SJCRH30 (cell line): ENCODE measurements around the gene RNU2-63P. TPM values are rescaled to one million over a fixed set of nuclear protein-coding genes. Genes with fewer than 3 reads are reported as not detected.

Experiments used
- DNase-seq, 2 experiments: peaks; one replicate each; pipeline ENCODE4 v3.0.0-alpha.2; 2015 to 2020
- H3K27ac ChIP-seq: fragments of 250-450 bp; sonication (Bioruptor Pico); 2 replicates; pipeline ENCODE4 v1.5.1; 2020; ENCODE audit warnings: mild to moderate bottlenecking, moderate library complexity
- H3K27me3 ChIP-seq: fragments of 250-450 bp; sonication (Bioruptor Pico); 2 replicates; pipeline ENCODE4 v1.5.1; 2020; ENCODE audit warnings: mild to moderate bottlenecking, moderate library complexity
- H3K36me3 ChIP-seq: fragments of 250-450 bp; sonication (Bioruptor Pico); 2 replicates; pipeline ENCODE4 v1.5.1; 2020; ENCODE audit warnings: mild to moderate bottlenecking, moderate library complexity
- H3K4me1 ChIP-seq: fragments of 250-450 bp; sonication (Bioruptor Pico); 2 replicates; pipeline ENCODE4 v1.5.1; 2020; ENCODE audit warnings: mild to moderate bottlenecking, moderate library complexity
- H3K4me3 ChIP-seq: fragments of 250-450 bp; sonication (Bioruptor Pico); 2 replicates; pipeline ENCODE4 v1.5.1; 2020; ENCODE audit warnings: mild to moderate bottlenecking, moderate library complexity
- H3K9me3 ChIP-seq: fragments of 250-450 bp; sonication (Bioruptor Pico); replicated peaks from 2 replicates; pipeline ENCODE4 v1.5.1; 2020; ENCODE audit warnings: mild to moderate bottlenecking, moderate library complexity
- total RNA-seq: library from RNA; depleted of rRNA; stranded (reverse); fragments of >200 nt; shearing (Covaris generic); gene quantifications from 2 replicates; pipeline ENCODE4 v1.2.3, GENCODE V29; 2014; rRNA removed

RNU2-63P gene
- total RNA-seq: not detected in 2 replicates

DNA sequence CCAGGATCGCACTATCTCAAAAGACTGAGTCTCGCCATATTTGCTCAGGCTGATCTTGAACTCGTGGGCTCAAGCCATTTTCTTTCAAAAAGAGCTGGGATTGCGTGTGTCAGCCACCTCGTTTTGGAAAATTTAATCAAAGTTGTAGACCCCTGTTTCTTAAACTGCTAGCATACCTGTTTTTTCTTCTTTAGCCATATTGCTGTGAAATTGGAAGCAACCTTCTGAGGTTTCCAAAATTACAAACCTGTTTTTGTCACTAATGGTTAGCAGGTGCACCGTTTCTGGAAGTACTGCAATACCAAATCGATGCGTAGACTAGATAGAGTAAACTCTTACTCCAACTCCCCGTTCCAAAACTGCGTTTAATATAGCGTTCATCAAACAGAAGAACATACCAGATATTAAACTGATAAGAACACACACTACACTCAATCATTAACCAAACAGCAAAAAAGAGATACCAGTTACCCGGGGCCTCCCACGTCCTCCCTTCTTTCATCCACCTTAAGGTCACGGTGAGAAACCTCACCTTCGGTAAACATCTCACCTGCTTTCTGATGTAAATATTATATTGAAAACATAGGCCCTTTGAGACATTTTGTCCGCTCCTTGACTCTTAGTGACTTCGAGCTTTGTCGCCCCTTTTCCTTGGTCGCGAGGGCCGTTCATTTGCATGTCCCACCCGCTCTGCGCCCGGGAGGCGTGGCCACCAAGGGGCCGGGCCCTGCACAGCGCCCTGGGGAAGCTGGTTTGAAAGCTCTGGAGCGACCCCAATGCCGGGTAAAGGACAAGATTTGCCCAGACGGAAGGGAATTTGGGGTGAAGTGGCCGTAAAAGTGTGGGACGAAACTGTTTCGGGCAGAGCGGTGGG is at the start of gene RNU2-63P:
RNU2-63P (minus strand) TSS at position 462 of the 874 bp plus-strand sequence.
- Histone ChIP-seq H3K4me1 (no peaks in the 10 kb centered on the region), H3K9me3 (no peaks in the 10 kb centered on the region), H3K4me3 (no peak within 1 kb of the TSS), H3K36me3 (no peaks in the 10 kb centered on the region), H3K27me3 (no peaks in the 10 kb centered on the region), H3K27ac (no peak within 1 kb of the TSS)
- no peak for DNase-seq

DNA sequence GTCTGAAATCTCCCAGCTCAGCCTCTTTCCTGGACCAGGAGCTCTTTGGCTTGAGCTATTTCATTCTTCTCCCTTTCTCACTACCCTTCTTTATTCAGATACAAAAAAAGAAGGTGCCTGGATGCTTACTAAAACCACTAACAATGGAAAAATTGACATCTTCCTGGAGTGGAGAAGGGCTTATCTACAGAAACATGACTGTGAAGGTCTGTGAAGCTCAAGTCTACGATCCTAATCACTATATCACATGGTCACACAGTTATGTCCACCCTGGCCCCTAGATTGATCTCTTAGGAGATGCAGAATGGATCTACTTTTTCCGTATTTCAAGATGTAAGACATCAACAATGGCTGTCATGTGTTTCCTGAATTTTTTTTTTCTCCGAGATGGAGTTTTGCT is 44.9 kb upstream of the RNU2-63P start:
- peaks cover 2% of the 10 kb centered on the region; the same call in 1 of the 2 replicates for H3K36me3 ChIP-seq
- no peak overlapping the region for H3K4me3 ChIP-seq
- no peaks in the 10 kb centered on the region for H3K9me3 ChIP-seq
- H3K4me1 ChIP-seq: 0 out of 2 replicates have a peak, but pooled peaks cover 3% of the 10 kb centered on the region
- no peak overlapping the region for H3K27ac ChIP-seq
- DNase-seq: no peak
- no peaks in the 10 kb centered on the region for H3K27me3 ChIP-seq

DNA sequence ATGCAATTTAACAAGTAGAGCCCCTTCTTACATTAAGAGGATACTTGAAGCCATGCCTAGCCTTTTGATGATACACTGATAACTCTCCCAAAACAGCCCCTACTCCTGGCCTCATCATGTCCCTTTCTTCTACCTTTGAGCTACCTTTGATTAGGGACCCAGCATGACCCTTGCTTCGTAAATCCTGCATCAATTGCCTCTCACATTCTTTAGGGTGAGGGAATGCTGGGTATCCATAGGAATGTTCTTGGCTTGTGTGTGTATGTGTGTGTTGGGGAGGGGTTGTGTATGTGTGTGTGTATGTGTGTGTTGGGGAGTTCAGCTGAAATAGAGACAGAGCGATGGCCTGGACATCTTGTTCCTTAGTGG is 44.5 kb upstream of the RNU2-63P start:
- Histone ChIP-seq H3K27ac (no peak overlapping the region), H3K4me3 (no peak overlapping the region), H3K4me1 (0 out of 2 replicates have a peak, but pooled peaks cover 3% of the 10 kb centered on the region), H3K9me3 (no peaks in the 10 kb centered on the region), H3K36me3 (peaks cover 2% of the 10 kb centered on the region; the same call in 1 of the 2 replicates), H3K27me3 (no peaks in the 10 kb centered on the region)
- DNase-seq: no peak

GRCh38 chr2:88059979-88060906 is 43.9 kb upstream of the RNU2-63P start:
- Histone ChIP-seq H3K27ac (no peak overlapping the region), H3K4me3 (no peak overlapping the region), H3K36me3 (peaks cover 2% of the 10 kb centered on the region; the same call in 1 of the 2 replicates), H3K4me1 (0 out of 2 replicates have a peak, but pooled peaks cover 3% of the 10 kb centered on the region), H3K9me3 (no peaks in the 10 kb centered on the region), H3K27me3 (no peaks in the 10 kb centered on the region)
- peak in 1 of 2 experiments; percentile 70 for DNase-seq

- Histone ChIP-seq H3K9me3 (no peaks in the 10 kb centered on the region), H3K27me3 (no peaks in the 10 kb centered on the region), H3K36me3 (peaks cover 7% of the 10 kb centered on the region), H3K4me1 (peaks cover 6% of the 10 kb centered on the region; the same call in 1 of the 2 replicates), H3K27ac (no peak overlapping the region), H3K4me3 (no peak overlapping the region)
- no peak for DNase-seq
Observed at GRCh38 chr2:88058191-88058590, 41.8 kb upstream of the RNU2-63P start.

DNA sequence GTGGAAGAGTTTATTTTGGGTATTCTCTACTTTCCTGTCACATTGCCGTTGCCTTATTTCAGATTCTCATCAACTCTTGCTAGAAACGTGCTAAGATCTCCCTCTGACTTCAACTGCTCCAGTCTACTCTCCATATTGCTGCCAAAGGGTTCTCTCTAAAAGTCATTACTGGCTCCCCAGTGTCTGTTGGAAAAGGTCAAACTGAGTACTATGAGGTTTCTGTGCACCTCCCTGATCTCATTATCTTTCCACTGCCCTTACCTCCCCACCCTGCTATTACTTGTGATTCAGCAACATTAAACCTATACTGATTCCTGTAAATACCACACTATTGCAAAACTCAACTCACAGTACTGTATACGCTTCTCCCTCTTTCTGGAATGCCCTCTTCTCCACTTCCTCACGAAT is 41.1 kb upstream of the RNU2-63P start:
- Histone ChIP-seq H3K27me3 (no peaks in the 10 kb centered on the region), H3K4me3 (no peak overlapping the region), H3K9me3 (no peaks in the 10 kb centered on the region), H3K27ac (no peak overlapping the region), H3K36me3 (peaks cover 8% of the 10 kb centered on the region), H3K4me1 (peaks cover 6% of the 10 kb centered on the region; the same call in 1 of the 2 replicates)
- DNase-seq: no peak

- Histone ChIP-seq H3K9me3 (no peaks in the 10 kb centered on the region), H3K4me1 (peaks cover 6% of the 10 kb centered on the region; the same call in 1 of the 2 replicates), H3K36me3 (peaks cover 6% of the 10 kb centered on the region), H3K27ac (peak within 1 kb of the TSS; percentile 94), H3K27me3 (no peaks in the 10 kb centered on the region), H3K4me3 (peak within 1 kb of the TSS; percentile 91)
- peak; percentile 96 to 98 for DNase-seq
Observed at GRCh38 chr2:88055371-88056128, 39.2 kb upstream of the RNU2-63P start, which contains the start of gene KRCC1. Gene KRCC1 (minus strand): TSS chr2:88055783. CDS start chr2:88028563, 27,220 bp downstream.

DNA sequence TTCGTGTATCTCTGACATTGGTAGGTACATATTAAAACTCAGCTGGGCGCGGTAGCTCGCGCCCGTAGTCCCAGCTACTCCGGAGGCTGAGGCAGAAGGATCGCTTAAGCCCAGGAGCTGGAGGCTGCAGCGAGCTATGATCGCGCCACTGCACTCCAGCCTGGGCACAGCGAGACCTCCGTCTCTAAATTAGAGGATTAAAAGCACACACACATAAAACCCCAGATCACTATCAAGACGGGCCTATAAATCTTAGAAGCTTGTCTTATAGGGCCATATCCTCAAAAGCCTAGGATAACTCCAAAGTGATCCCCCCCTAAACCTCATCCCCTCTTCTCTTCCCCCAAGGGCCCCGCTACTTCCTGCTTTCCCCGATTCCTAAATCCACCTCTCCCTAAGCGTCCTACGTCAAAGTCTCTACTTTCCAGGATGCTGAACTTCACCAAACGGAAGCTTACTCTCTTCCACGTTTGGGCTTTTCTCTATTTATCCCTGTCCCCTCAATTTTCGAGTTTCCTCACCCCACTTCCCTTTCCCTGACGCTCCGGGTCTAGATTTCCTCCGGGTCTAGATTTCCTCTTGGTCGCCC is 38.5 kb upstream of the RNU2-63P start:
- Histone ChIP-seq H3K4me1 (peaks cover 3% of the 10 kb centered on the region; the same call in 1 of the 2 replicates), H3K4me3 (peak overlapping the region; percentile 91), H3K36me3 (peaks cover 6% of the 10 kb centered on the region; the same call in 1 of the 2 replicates), H3K27ac (peak overlapping the region; percentile 94), H3K9me3 (no peaks in the 10 kb centered on the region), H3K27me3 (no peaks in the 10 kb centered on the region)
- peak; percentile 43 to 71 for DNase-seq

DNA sequence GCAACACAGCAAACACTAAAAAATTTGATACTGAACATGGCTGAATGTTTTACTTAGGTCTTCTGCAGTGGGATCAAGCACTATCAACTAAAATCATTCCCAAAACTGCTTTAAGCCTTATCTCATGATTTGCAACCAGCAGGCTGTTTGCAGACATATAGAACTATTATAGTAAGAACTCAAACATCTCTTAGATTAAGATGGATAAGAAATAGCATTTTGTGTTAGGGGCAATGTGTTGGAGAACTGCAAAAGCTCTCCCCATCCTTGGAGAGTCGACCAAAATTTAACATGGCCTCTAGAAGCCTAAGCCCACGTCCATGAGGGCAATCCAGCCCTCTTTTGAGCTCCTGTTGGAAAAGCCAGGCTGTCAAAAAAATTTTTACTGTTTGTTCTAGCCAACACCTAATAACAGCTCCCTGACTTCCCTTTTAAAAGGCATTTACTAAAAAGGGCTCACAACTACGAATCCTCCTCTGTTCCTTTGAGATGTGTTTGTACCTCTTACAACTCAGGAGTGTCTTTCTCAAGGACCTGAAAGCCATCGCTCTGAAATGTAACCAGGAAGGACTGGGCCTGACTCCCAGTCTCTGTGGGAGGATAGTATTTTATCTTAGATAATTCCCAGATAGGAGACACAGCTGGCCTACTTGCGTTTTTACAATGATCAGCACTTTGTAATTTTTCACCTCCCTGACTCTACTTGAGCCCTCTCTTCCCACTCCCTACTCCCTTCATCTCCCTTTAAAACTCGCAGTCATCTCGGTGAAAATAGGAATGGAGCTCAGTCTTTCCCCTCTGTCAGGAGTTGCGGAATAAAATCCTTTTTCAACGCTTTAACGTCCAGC is 37.8 kb upstream of the RNU2-63P start:
- H3K27ac ChIP-seq: no peak overlapping the region; the same call in 1 of the 2 replicates
- no peaks in the 10 kb centered on the region for H3K27me3 ChIP-seq
- H3K4me3 ChIP-seq: peak overlapping the region; percentile 91
- peaks cover 6% of the 10 kb centered on the region; the same call in 1 of the 2 replicates for H3K36me3 ChIP-seq
- H3K4me1 ChIP-seq: peaks cover 3% of the 10 kb centered on the region; the same call in 1 of the 2 replicates
- DNase-seq: no peak
- no peaks in the 10 kb centered on the region for H3K9me3 ChIP-seq

DNA sequence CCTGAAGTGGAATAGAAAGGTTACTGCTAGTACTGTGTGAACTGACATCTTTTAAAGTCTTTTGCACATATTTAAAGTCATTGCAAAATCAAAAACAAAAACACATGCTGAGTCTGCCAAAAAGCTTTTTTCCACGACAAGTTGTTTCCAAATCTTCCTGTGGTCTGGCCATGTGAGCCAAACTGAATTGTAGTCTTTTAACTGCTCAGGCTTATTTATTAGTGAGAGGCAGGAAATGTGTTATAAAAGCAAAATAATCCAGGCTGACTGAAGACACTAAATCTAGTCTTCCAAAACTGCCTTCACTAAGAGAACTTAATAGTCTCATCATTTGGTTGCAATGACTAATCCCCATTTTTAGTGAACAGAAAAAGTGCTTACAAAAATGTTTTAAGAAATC is 36.9 kb upstream of the RNU2-63P start:
- H3K4me3 ChIP-seq: no peak overlapping the region
- no peaks in the 10 kb centered on the region for H3K27me3 ChIP-seq
- H3K4me1 ChIP-seq: peaks cover 3% of the 10 kb centered on the region; the same call in 1 of the 2 replicates
- H3K27ac ChIP-seq: no peak overlapping the region
- no peak for DNase-seq
- H3K36me3 ChIP-seq: peaks cover 6% of the 10 kb centered on the region; the same call in 1 of the 2 replicates
- no peaks in the 10 kb centered on the region for H3K9me3 ChIP-seq

GRCh38 chr2:88051792-88052191 is 35.4 kb upstream of the RNU2-63P start:
- no peak overlapping the region for H3K27ac ChIP-seq
- no peak overlapping the region for H3K4me3 ChIP-seq
- peaks cover 3% of the 10 kb centered on the region; the same call in 1 of the 2 replicates for H3K4me1 ChIP-seq
- H3K9me3 ChIP-seq: no peaks in the 10 kb centered on the region
- no peaks in the 10 kb centered on the region for H3K27me3 ChIP-seq
- no peak for DNase-seq
- peaks cover 6% of the 10 kb centered on the region; the same call in 1 of the 2 replicates for H3K36me3 ChIP-seq

DNA sequence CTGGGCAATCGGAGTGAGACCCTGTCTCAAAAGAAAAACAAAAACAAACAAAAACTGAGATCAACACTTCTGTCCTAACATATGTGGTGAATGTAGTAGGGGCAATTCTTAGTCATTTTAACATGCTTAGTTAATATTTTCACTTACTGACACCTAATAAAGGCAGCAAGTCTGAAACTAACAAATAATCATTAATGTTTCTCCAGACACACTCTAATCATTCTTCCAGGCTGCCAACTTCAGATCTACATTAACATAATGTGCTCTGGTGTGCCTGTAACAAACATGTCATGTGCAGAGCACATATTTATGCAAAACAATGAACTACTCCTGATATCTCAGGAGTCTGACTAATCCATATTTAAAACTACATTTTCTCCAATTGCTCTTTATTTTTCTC is 33.3 kb upstream of the RNU2-63P start:
- Histone ChIP-seq H3K4me1 (peaks cover 3% of the 10 kb centered on the region; the same call in 1 of the 2 replicates), H3K36me3 (peaks cover 6% of the 10 kb centered on the region; the same call in 1 of the 2 replicates), H3K27me3 (no peaks in the 10 kb centered on the region), H3K9me3 (no peaks in the 10 kb centered on the region), H3K27ac (no peak overlapping the region), H3K4me3 (no peak overlapping the region)
- no peak for DNase-seq

- no peak for DNase-seq
- Histone ChIP-seq H3K9me3 (no peaks in the 10 kb centered on the region), H3K27me3 (no peaks in the 10 kb centered on the region), H3K4me1 (no peaks in the 10 kb centered on the region), H3K27ac (no peak overlapping the region), H3K36me3 (peaks cover 3% of the 10 kb centered on the region; the same call in 1 of the 2 replicates), H3K4me3 (no peak overlapping the region)
Observed at GRCh38 chr2:88048541-88048940, 32.2 kb upstream of the RNU2-63P start.
